GM12864 (cell line): ENCODE results near the gene ENG.
"Not testable (repeated sequence)": the region's sequence is repeated elsewhere in the genome, so short reads cannot be mapped to it uniquely, and the experiment has no call there.

Source experiments
- DNase-seq: peaks from one replicate; pipeline ENCODE4 v3.0.0-alpha.2; 2011; ENCODE audit warnings: low read depth
- H3K4me3 ChIP-seq: 2 replicates; pipeline ENCODE4 v1.5.1; 2011; ENCODE audit warnings: mild to moderate bottlenecking, low read depth, low read length, control low read depth
- CTCF ChIP-seq: IDR thresholded peaks from 2 replicates; pipeline ENCODE4 v1.5.1; 2011; ENCODE audit warnings: low read depth, mild to moderate bottlenecking, moderate library complexity, low read length, control low read depth, inconsistent platforms; ENCODE audit errors: missing control alignments

Gene ENG

DNA sequence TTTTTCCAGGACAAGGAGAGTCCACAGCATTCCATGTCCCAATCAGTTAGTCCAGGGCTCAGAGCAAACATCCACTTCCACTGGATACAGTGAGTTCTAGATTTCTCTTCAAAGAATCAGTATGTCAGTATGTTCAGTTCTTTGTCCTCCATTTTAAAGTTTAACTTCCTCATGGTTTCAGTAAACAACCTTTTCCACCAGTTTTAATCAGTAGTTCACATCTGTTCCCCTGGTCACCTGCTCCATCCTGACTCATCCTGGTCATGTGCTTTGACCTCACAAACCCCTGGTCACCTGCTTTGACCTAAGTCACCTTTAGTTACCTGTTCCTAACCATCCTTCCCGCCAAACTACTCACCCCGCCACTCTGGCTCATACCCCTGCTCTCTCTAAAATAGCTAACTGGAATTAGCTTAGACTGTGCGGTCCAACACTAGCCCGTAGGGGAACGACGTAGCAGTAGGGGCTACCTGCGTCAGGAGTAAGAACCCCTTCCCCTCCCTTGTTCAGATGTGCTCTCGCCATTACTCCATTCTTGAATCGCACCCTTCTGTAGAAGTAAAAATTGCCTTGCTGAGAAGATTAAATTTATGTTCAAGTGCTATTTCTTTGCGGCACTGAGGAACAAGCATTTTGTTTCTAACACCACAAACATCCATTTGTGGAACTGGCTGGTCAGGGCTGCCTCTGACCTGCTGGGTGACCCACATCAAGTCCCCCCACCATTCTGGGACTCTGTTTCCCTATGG is 5.5 kb downstream of the ENG start:
- no peak overlapping the region for H3K4me3 ChIP-seq
- no peak for TF ChIP-seq CTCF
- DNase-seq: no peak

- H3K4me3 ChIP-seq: no peak overlapping the region
- TF ChIP-seq CTCF: no peak
- no peak for DNase-seq
These were observed 6.4 kb downstream of the ENG start for GRCh38 chr9:127847833-127848755.

DNA sequence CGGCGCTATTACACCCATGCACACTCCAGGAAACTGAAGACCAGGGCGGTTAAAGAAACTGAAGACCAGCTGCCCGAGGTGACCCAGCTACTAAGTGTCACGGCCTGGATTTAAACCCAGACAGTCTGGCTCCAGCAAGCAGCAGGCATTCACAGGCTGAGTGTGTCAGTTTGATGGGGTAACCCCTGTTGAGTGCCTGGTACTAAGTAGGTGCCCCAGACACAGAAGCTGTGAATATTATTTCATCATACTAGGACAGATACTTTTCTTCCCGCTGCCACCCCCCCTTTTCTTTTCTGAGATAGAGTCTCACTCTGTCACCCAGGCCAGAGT is 7.3 kb downstream of the ENG start:
- no peak for TF ChIP-seq CTCF
- no peak overlapping the region for H3K4me3 ChIP-seq
- no peak for DNase-seq

GRCh38 chr9:127846443-127847177 is 7.8 kb downstream of the ENG start:
- no peak overlapping the region for H3K4me3 ChIP-seq
- no peak for DNase-seq
- no peak for TF ChIP-seq CTCF

- not testable (repeated sequence) for H3K4me3 ChIP-seq
These were observed 8.8 kb downstream of the ENG start for GRCh38 chr9:127845619-127846018.

DNA sequence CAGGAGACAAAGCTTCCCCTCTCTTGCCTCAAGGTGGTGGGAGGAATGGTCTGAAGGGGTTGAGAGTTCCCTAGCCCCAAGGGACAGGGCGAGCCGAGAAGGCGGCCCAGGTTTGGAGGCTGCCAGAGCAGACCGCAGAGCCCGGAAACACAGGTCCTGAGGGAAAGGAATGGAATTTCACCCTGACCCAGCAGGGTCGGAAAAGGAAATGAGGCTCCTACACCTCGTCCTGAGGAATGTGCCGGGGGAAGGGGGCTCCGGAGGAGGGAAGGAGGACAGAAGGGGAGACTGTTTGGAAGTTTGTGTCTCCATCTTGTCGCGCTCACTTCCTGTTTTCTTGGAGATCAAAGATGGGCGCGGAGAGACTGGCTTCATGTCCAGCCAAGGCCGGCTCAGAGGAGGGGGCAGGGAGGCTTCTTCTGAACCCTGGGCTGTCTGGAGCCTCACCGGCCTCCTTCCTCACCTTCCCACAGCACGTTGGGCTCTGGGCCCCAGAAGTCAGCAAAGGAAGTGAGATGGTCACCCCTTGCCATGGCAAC is 9.6 kb downstream of the ENG start:
- no peak overlapping the region for H3K4me3 ChIP-seq
- TF ChIP-seq CTCF: no peak
- DNase-seq: no peak

More at GRCh38 chr9:127845619-127846018, 8.8 kb downstream of the ENG start:
- not testable (repeated sequence) for DNase-seq
